NT2/D1 (cell line): ENCODE measurements around the gene APOBEC3A.

Source experiments
- SUZ12 ChIP-seq: IDR thresholded peaks from 2 replicates; pipeline ENCODE4 v1.6.1; 2011; ENCODE audit not compliant: insufficient read length, insufficient read depth; ENCODE audit errors: extremely low read depth
- YY1 ChIP-seq: IDR thresholded peaks from 2 replicates; pipeline ENCODE4 v1.6.1; 2011; ENCODE audit not compliant: insufficient read length, insufficient read depth
- ZNF274 ChIP-seq: IDR thresholded peaks from 2 replicates; pipeline ENCODE4 v1.6.1; 2011; ENCODE audit warnings: mild to moderate bottlenecking, low read depth, low read length

GRCh38 chr22:38938925-38939324, 18.5 kb upstream of the APOBEC3A start:
- TF ChIP-seq ZNF274, result no peak
- no peak for TF ChIP-seq YY1
- TF ChIP-seq SUZ12, result no peak
